GM10847 (cell line): Measurements from ENCODE around the gene SOAT2.

Experiments
- POLR2A ChIP-seq: IDR thresholded peaks from 2 replicates; pipeline ENCODE4 v1.6.1; 2011; ENCODE audit not compliant: insufficient read length; ENCODE audit errors: extremely low read depth

Gene SOAT2

GRCh38 chr12:53102883-53103807, at the start of gene SOAT2:
SOAT2 (plus strand) TSS chr12:53103486; CDS start chr12:53103578, 92 bp downstream.
- no peak for TF ChIP-seq POLR2A

GRCh38 chr12:53054112-53054878, 49.0 kb upstream of the SOAT2 start:
- peak; percentile 41 for TF ChIP-seq POLR2A

GRCh38 chr12:53055471-53056266, 47.6 kb upstream of the SOAT2 start:
- TF ChIP-seq POLR2A: no peak

GRCh38 chr12:53056296-53056695, 47.0 kb upstream of the SOAT2 start:
- TF ChIP-seq POLR2A: no peak

GRCh38 chr12:53056901-53057300, 46.4 kb upstream of the SOAT2 start:
- no peak for TF ChIP-seq POLR2A

GRCh38 chr12:53057816-53058500, 45.3 kb upstream of the SOAT2 start:
- TF ChIP-seq POLR2A: no peak

- TF ChIP-seq POLR2A: no peak
Observed at GRCh38 chr12:53058674-53059433, 44.4 kb upstream of the SOAT2 start.

GRCh38 chr12:53059434-53060063, 43.7 kb upstream of the SOAT2 start:
- TF ChIP-seq POLR2A: no peak

GRCh38 chr12:53060064-53060720, 43.1 kb upstream of the SOAT2 start:
- no peak for TF ChIP-seq POLR2A

- no peak for TF ChIP-seq POLR2A
Observed at GRCh38 chr12:53060721-53061276, 42.5 kb upstream of the SOAT2 start.

- no peak for TF ChIP-seq POLR2A
Observed at GRCh38 chr12:53061404-53062010, 41.8 kb upstream of the SOAT2 start.
